GM18867 (cell line): ENCODE measurements around the gene PRSS21.

ENCODE experiments used
- ATAC-seq: cut with Tn5 transposase; IDR thresholded peaks from one replicate; pipeline ENCODE4 v1.9.1; 2021; ENCODE audit warnings: mild to moderate bottlenecking, moderate library complexity; ENCODE audit not compliant: unreplicated experiment

Gene PRSS21

GRCh38 chr16:2804728-2805127 is 12.3 kb upstream of the PRSS21 start:
- ATAC-seq: no peak

GRCh38 chr16:2806286-2806685 is 10.8 kb upstream of the PRSS21 start:
- no peak for ATAC-seq

DNA sequence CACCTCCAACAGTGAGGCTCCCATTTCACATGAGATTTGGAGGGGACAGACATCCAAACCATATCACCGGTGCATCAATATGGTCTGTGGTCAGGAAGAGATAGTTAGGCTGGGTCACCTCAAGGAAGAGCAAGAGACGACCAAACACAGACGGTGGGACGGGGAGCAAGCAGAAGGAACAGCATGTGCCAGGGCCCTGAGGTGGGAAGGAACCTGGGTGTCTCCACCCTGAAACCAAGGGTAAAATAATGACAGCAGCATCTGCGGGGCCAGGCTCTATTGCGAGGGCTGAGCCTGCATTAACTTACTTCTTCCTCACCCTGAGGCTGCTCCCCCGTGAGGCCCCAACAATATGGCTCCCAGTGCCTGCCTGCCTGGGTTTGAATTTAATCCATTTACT is 8.9 kb upstream of the PRSS21 start:
- ATAC-seq: no peak

- ATAC-seq: no peak
These were observed 7.8 kb upstream of the PRSS21 start for GRCh38 chr16:2809149-2809760.

DNA sequence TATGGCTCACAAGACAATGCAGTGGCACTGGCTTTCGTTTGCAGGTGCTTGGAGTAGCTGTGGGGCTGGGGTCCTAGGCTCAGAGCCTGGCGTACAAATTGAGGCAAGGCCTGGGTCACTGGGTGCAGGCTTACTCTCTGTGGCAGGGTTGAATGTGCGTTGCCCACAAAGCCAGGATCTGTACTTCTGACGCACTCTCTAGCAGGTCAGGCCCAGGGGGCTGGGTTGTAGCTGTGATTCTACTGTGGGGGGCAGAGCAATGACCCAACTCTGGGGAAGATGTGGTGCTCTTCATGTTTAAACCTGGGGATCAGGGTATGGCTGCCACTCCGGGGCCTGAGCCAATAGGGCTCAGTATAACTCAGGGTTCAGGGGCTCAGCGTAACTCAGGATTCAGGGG is 6.4 kb upstream of the PRSS21 start:
- ATAC-seq: no peak

GRCh38 chr16:2811703-2812471 is 5.2 kb upstream of the PRSS21 start:
- no peak for ATAC-seq

- ATAC-seq: no peak
These were observed 3.2 kb upstream of the PRSS21 start for GRCh38 chr16:2813771-2814221.

DNA sequence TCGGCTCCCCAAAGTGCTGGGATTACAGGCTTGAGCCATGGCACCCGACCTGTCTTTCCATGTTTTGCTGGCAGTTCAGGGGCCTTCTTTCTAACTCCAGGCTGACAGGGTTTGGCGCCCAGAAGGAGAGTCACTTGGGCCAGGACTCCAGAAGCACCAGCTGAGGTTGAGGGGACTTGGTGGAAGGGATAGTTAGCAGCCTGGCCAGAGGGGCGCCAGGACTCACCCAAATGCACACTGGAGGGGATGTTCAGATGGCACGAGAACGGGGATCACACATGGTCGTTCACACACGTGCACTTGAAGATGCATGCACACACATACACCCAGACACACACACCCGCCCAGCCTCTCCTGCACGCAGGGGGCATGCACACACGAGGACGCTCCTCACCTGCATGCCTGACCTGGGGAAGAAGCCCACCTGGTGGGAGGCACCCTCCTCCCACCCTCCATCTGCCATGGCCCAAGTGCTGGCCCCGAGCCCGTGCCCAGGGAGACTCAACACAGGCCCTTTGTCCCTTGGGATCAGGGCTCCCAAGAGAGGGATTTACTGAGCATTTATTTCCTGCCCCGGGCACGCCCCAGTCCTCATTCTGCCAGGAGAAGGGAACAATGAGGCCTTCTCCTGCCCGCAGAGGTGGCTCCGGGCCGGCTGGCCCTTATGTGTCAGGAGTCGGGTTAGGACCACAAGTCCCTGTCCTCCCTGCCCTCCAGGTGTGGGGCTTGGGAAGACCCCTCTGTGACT is 2.3 kb upstream of the PRSS21 start:
- no peak for ATAC-seq

GRCh38 chr16:2815299-2815771 is 1.7 kb upstream of the PRSS21 start:
- no peak for ATAC-seq

GRCh38 chr16:2817340-2818271 is 569 bp downstream of the PRSS21 start:
- ATAC-seq: no peak

DNA sequence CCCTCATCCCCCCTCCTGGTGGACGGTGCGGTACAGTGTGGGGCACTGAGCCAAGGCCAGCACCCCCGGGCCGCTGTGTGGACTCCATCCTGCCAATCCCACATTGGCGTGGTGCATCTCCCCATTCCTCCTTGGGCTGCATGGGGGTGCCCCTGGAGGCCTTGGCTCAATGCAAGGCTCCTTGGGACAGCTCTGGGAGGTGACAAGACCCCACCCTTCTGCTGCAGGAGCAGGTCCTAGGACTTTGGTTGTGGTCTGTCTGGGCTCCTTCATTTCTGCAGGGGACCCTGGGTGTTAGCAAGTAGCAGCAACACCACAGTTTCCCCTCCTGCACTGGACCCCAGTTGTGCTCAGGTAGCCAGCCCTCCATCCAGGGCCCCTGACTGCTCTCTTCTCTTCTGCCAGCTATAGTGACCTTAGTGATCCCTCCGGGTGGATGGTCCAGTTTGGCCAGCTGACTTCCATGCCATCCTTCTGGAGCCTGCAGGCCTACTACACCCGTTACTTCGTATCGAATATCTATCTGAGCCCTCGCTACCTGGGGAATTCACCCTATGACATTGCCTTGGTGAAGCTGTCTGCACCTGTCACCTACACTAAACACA is 1.3 kb downstream of the PRSS21 start:
- no peak for ATAC-seq

DNA sequence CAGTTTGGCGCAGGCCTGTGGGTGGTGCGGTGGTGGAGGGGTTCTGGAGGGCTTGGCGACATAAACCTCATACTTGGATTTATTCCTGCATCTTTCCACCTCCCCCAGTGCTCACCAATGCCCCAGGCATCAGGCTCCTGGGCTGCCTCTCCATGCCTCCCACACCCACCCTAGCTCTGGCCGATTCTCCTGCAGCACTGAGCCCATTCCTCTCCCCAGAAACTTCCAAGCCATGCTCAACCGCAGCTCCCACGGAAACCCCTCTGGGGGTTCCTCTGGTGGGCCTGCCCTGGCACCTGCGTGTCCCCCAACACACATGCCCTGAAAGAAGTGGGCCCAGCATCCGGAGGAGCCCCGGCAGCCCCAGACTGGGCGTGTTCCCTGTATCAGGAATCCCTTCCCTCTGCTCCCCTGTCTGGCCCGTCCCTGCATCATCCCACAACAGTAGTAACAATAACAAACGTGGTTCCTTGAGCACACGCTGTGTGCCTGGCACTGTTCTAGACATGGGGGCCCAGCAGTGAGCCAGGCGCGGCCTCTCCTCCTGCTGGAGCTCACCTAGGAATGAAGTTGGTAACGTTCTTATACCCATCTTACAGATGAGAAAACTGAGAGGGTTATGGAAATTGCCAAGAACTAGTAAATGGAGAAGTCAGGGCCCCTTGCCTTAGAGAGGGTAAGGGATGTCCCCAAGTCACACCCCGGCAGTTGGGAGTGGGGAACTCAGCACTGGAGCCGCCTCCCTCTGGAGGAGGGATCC is 2.3 kb downstream of the PRSS21 start:
- ATAC-seq: no peak

GRCh38 chr16:2819939-2820835 is 3.1 kb downstream of the PRSS21 start:
- no peak for ATAC-seq

DNA sequence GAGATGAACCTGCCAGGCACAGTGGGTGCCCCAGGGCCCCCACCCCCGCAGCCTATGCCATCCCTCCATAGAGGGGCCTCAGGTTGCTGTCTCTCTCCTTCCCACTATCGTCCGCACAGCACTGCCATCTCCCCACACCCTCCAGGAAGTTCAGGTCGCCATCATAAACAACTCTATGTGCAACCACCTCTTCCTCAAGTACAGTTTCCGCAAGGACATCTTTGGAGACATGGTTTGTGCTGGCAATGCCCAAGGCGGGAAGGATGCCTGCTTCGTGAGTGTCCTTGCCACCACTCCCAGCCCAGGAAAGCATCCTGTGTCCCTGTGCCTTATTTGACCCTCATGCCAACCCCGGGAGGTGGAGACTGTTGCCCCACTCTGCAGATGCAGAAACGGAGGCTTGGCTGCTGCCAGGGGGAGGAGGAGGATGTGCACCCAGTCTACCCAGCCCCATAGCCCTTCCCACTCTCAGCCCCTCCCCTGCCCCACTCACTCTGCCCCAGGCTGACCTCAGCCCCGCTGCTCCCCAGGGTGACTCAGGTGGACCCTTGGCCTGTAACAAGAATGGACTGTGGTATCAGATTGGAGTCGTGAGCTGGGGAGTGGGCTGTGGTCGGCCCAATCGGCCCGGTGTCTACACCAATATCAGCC is 3.9 kb downstream of the PRSS21 start:
- ATAC-seq: no peak

DNA sequence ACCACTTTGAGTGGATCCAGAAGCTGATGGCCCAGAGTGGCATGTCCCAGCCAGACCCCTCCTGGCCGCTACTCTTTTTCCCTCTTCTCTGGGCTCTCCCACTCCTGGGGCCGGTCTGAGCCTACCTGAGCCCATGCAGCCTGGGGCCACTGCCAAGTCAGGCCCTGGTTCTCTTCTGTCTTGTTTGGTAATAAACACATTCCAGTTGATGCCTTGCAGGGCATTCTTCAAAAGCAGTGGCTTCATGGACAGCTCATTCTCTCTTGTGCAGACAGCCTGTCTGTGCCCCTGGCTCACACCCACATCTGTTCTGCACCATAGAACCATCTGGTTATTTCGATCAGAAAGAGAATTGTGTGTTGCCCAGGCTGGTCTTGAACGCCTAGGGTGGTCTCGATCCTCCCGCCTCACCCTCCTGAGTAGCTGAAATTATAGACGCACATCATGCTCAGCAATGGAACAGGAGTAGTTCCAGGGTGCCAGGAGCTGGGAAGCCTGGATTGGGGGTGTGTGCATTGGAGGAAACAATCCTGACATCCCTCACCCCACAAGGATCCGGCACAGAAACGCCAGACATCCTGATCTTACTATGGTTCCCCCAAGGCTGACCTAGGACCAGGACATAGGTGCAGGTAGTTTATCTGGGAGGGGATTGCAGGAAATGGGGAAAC is 4.6 kb downstream of the PRSS21 start:
- no peak for ATAC-seq

DNA sequence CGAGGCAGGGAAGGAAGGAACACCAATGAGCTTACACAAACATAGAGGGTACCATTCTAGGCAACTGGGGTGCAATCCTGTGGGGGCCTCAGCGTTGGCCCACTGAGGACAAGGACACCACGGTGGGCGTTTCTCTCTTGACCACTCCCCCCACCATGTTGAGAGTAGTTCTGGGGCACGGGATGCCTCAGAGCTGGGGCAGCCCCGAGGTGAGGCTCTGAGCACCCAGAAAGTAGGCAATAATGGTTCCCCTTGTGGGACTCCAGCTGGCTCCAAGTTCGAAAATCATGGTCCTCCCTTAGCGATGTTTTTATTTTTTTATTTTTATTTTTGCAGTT is 5.1 kb downstream of the PRSS21 start:
- no peak for ATAC-seq

GRCh38 chr16:2822496-2822895 is 5.5 kb downstream of the PRSS21 start:
- ATAC-seq: no peak

- ATAC-seq: no peak
These were observed 7.6 kb downstream of the PRSS21 start for GRCh38 chr16:2824626-2825025.
